Fibroblast of lung (primary cell): ENCODE results near the gene EPHB1.

ENCODE experiments used
- CTCF ChIP-seq, 2 donors: IDR thresholded peaks in 1 of 2; conservative IDR thresholded peaks in 1 of 2; 1 replicate in 1 of 2; 2 replicates in 1 of 2; pipeline ENCODE4 v1.5.1; 2011 to 2012; ENCODE audit warnings: low read length in 2 of 2, control low read depth in 1 of 2, inconsistent platforms in 1 of 2, low read depth in 1 of 2, mild to moderate bottlenecking in 1 of 2
- EZH2 ChIP-seq: IDR thresholded peaks from 2 replicates; pipeline ENCODE4 v1.5.1; 2012; ENCODE audit warnings: low read length, control low read depth, mild to moderate bottlenecking; ENCODE audit errors: missing control alignments

GRCh38 chr3:134992180-134992579, 197.1 kb downstream of the EPHB1 start:
- TF ChIP-seq CTCF (conservative IDR thresholded peaks at IDR 0.05 in 1 of 2, IDR thresholded peaks at IDR 0.05 in 1 of 2; ENCODE audit: low read depth in 1 of 2, low read length in 2 of 2) (no peak), EZH2 (no peak)
